Lower lobe of right lung (tissue), 2 donors: ENCODE results near the gene HNF1B. TPM values are rescaled to one million over a fixed set of nuclear protein-coding genes. Genes with fewer than 3 reads are reported as not detected.

Source experiments
- ATAC-seq, 2 donors: fragments of 200-7000 bp; cut with Tn5 transposase; one replicate each; pipeline ENCODE4 v1.9.1; 2020 to 2022; ENCODE audit warnings: mild to moderate bottlenecking in 2 of 2, moderate library complexity in 2 of 2
- DNase-seq: peaks from one replicate; pipeline ENCODE4 v3.0.0-alpha.2; 2020
- H3K27ac ChIP-seq: fragments of 200-600 bp; one replicate; pipeline ENCODE4 v1.8.0; 2022
- H3K27me3 ChIP-seq: fragments of 200-600 bp; one replicate; pipeline ENCODE4 v1.8.0; 2022; ENCODE audit warnings: low read depth
- H3K36me3 ChIP-seq: fragments of 200-600 bp; one replicate; pipeline ENCODE4 v1.8.0; 2022; ENCODE audit warnings: mild to moderate bottlenecking
- H3K4me1 ChIP-seq: fragments of 200-600 bp; one replicate; pipeline ENCODE4 v1.8.0; 2022
- H3K4me3 ChIP-seq: fragments of 200-600 bp; one replicate; pipeline ENCODE4 v1.8.0; 2022; ENCODE audit warnings: mild to moderate bottlenecking
- H3K9me3 ChIP-seq: fragments of 200-600 bp; one replicate; pipeline ENCODE4 v1.8.0; 2022
- intact Hi-C: fragments of 100-400 bp; cut with DNase I; formaldehyde crosslinking; loops from one replicate; pipeline ENCODE4 v1.11.0; 2022
- total RNA-seq: library from RNA; stranded (reverse); fragmentation: NEBNext Ultra II Directional; extraction: Animal tissue kit (Norgen Biotek cat#: 25700); gene quantifications from one replicate; pipeline ENCODE4 v1.2.1, GENCODE V29; 2021
- TF ChIP-seq, protein P1 (sequence below): fragments of 200-600 bp; IDR thresholded peaks from one replicate; pipeline ENCODE4 v1.8.0; 2022; ENCODE audit warnings: antibody characterized with exemption, mild to moderate bottlenecking
- donor health status: DM: no; HTN: yes; CAD: no; lungs with severe emphysema.

HNF1B gene
- total RNA-seq, 1 donor from 2014 or later: 15.2 TPM

DNA sequence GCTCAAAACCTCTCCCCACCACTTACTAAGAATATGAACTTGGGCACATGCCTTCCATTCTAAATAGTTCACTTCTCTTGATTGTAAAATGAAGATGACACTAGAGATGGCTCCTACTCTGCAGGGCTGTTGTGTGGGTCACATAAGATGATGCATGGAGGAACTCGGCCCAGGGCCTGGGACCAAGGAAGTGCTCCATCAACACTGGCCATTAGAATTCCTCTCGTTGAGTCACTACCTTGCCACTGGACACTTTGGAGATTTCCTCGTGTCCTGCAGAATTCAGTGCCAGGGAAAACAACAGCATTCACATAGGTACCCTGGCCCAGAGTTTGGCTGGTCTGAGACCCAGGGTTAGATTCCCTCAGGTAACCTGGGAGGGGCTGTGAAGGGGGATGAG is 18.6 kb downstream of the HNF1B start:
- DNase-seq (no peak), ATAC-seq (no peak)
- H3K9me3 ChIP-seq: no peaks in the 10 kb centered on the region
- peaks cover 4% of the 10 kb centered on the region for H3K4me1 ChIP-seq
- H3K36me3 ChIP-seq: peaks cover 8% of the 10 kb centered on the region
- no peak overlapping the region for H3K4me3 ChIP-seq
- intact Hi-C loops: no loop called here
- no peak overlapping the region for H3K27ac ChIP-seq
- TF ChIP-seq, protein P1, sequence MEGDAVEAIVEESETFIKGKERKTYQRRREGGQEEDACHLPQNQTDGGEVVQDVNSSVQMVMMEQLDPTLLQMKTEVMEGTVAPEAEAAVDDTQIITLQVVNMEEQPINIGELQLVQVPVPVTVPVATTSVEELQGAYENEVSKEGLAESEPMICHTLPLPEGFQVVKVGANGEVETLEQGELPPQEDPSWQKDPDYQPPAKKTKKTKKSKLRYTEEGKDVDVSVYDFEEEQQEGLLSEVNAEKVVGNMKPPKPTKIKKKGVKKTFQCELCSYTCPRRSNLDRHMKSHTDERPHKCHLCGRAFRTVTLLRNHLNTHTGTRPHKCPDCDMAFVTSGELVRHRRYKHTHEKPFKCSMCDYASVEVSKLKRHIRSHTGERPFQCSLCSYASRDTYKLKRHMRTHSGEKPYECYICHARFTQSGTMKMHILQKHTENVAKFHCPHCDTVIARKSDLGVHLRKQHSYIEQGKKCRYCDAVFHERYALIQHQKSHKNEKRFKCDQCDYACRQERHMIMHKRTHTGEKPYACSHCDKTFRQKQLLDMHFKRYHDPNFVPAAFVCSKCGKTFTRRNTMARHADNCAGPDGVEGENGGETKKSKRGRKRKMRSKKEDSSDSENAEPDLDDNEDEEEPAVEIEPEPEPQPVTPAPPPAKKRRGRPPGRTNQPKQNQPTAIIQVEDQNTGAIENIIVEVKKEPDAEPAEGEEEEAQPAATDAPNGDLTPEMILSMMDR: no peak
- no peaks in the 10 kb centered on the region for H3K27me3 ChIP-seq

DNA sequence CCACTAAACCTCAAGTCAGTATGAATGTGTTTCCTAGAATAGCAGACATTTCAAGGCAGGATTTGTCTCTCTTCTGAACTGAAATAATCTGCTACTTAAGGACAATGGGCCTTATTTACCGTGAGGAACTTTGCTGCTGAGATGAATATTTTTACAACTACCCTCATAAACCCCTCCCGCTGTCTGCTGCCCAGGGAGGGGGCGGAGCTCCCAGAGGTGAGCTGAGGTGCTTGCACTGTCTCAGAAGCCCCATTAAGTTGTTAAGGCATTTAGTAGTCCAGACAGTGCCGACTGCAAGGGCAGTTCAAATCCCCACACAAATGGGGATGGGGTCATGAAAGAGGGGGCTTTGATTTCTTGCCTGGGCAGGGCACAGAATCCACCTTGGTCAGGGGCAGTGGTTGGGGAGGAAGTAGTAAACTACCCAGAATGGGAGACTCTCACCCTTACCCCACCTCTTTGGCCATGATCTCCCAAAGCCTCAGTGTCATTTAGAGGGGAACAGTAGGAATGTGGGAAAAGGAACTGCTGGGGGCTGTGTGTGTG is 19.2 kb downstream of the HNF1B start:
- intact Hi-C loops: no loop called here
- no peak overlapping the region for H3K27ac ChIP-seq
- H3K27me3 ChIP-seq: no peaks in the 10 kb centered on the region
- ATAC-seq: peak; percentile 46 to 65
- H3K36me3 ChIP-seq: peaks cover 2% of the 10 kb centered on the region
- no peaks in the 10 kb centered on the region for H3K9me3 ChIP-seq
- no peak overlapping the region for H3K4me3 ChIP-seq
- peaks cover 4% of the 10 kb centered on the region for H3K4me1 ChIP-seq
- TF ChIP-seq, protein P1: no peak
- no peak for DNase-seq

DNA sequence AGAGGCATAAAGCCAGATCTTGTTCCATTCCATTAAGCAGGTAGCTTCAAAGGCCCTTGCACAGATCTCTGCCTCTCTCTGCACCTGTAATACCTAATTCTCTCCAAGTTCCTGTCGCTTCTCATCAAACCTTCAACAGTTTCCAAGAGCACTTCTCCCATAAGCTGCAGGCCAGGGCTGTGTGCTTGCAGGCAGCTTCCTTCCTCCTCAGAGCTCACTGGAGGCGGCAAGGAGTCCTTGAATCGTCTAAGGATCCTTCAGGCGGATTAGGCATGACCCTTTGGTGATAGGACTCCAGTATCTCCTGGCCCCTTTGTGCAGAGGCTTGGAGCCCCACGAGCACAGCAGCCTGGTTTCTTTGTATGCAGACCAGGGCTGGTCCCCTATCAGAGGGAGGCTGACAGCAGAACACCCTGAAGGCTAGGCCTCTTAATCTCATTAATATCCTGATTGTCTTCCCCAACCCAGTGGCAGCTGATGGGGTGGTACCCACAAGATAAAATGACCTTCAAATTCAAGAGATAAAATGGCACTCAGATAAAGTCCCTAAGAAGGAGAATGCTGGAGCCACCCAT is 19.8 kb downstream of the HNF1B start:
- DNase-seq: no peak
- ATAC-seq: peak; percentile 68 to 75
- Histone ChIP-seq H3K4me1 (peaks cover 4% of the 10 kb centered on the region), H3K4me3 (no peak overlapping the region), H3K36me3 (no peaks in the 10 kb centered on the region), H3K9me3 (no peaks in the 10 kb centered on the region), H3K27me3 (no peaks in the 10 kb centered on the region), H3K27ac (no peak overlapping the region)
- intact Hi-C loops: no loop called here
- TF ChIP-seq, protein P1: no peak

DNA sequence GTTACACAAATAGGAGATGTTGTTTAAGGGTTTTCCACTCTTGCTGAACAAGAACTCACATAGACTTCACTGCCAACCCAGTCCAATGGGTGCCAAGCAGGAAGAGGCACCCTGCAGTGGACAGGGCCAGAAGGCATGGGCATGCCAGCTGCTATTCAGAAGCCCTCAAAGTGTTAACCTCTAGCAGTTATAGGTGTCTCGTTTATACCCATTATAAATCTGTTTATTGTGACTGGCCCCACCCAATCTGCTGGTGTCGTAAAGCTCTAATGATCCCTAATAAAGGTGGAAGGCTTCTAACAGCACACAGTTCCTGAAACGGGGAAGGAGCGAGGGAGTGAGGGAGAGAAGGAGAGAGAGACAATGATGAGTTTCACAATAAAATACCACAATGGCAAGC is 23.9 kb downstream of the HNF1B start:
- Histone ChIP-seq H3K4me1 (peaks cover 13% of the 10 kb centered on the region), H3K27ac (no peak overlapping the region), H3K4me3 (no peak overlapping the region), H3K27me3 (no peaks in the 10 kb centered on the region), H3K36me3 (no peaks in the 10 kb centered on the region), H3K9me3 (no peaks in the 10 kb centered on the region)
- intact Hi-C loops: no loop called here
- ATAC-seq (no peak), DNase-seq (no peak)
- TF ChIP-seq, protein P1: no peak

DNA sequence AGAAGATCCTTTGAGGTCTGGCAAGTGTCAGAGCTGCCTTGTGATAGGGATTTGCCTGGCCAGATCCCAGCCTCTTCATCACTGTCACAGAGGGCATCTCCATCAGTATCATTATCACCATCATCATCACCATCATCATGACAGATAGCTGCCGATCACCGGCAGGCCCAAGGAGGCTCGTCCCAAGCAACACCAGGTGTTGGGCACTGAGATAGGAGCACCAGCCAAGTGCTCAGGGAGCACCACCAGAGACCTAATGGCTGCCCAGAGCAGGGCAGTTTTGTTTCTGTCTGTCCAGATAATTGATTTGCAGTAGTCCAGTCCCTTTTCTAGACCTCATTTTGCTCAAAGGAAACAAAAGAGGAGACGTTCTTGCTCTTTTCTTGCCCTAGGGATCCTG is 25.0 kb downstream of the HNF1B start:
- Histone ChIP-seq H3K4me1 (peaks cover 9% of the 10 kb centered on the region), H3K27me3 (no peaks in the 10 kb centered on the region), H3K36me3 (no peaks in the 10 kb centered on the region), H3K9me3 (no peaks in the 10 kb centered on the region), H3K27ac (no peak overlapping the region), H3K4me3 (no peak overlapping the region)
- no peak for DNase-seq
- no peak for ATAC-seq
- intact Hi-C loops: no loop called here
- TF ChIP-seq, protein P1: no peak
